ENCODE results near the gene MCUB.
"Not testable (repeated sequence)": the region's sequence is repeated elsewhere in the genome, so short reads cannot be mapped to it uniquely, and the experiment has no call there.

Gene MCUB

GRCh38 chr4:109629775-109630174 is 69.7 kb downstream of the MCUB start:
- no peak for DNase-seq (ENCODE audit: low read depth)

GRCh38 chr4:109631532-109632108 is 71.6 kb downstream of the MCUB start:
- no peak for DNase-seq (ENCODE audit: low read depth)

- DNase-seq (ENCODE audit: low read depth) = no peak
Observed at GRCh38 chr4:109640644-109641043, 80.6 kb downstream of the MCUB start.

GRCh38 chr4:109645874-109646710 is 86.0 kb downstream of the MCUB start:
- no peak for DNase-seq (ENCODE audit: low read depth)

- no peak for DNase-seq (ENCODE audit: low read depth)
Observed at GRCh38 chr4:109648266-109648996, 88.4 kb downstream of the MCUB start.

GRCh38 chr4:109648997-109649575 is 89.0 kb downstream of the MCUB start:
- DNase-seq (ENCODE audit: low read depth) = no peak

- DNase-seq (ENCODE audit: low read depth) = no peak
Observed at GRCh38 chr4:109649872-109650271, 89.8 kb downstream of the MCUB start.

- no peak for DNase-seq (ENCODE audit: low read depth)
Observed at GRCh38 chr4:109655396-109655795, 95.3 kb downstream of the MCUB start.

- DNase-seq (ENCODE audit: low read depth) = no peak
Observed at GRCh38 chr4:109657854-109658418, 97.9 kb downstream of the MCUB start.

GRCh38 chr4:109658871-109659410 is 98.9 kb downstream of the MCUB start:
- DNase-seq (ENCODE audit: low read depth) = no peak

GRCh38 chr4:109662116-109662515 is 102.1 kb downstream of the MCUB start:
- DNase-seq (ENCODE audit: low read depth) = no peak

- no peak for DNase-seq (ENCODE audit: low read depth)
Observed at GRCh38 chr4:109662771-109663170, 102.7 kb downstream of the MCUB start.

- no peak for DNase-seq (ENCODE audit: low read depth)
Observed at GRCh38 chr4:109665783-109666485, 105.9 kb downstream of the MCUB start.

- no peak for DNase-seq (ENCODE audit: low read depth)
Observed at GRCh38 chr4:109671350-109671749, 111.3 kb downstream of the MCUB start.

- DNase-seq (ENCODE audit: low read depth) = no peak
Observed at GRCh38 chr4:109672169-109672930, 112.3 kb downstream of the MCUB start.

GRCh38 chr4:109673303-109673702 is 113.3 kb downstream of the MCUB start:
- no peak for DNase-seq (ENCODE audit: low read depth)

- DNase-seq (ENCODE audit: low read depth) = no peak
Observed at GRCh38 chr4:109675181-109675580, 115.1 kb downstream of the MCUB start.

GRCh38 chr4:109675843-109676242 is 115.8 kb downstream of the MCUB start:
- no peak for DNase-seq (ENCODE audit: low read depth)

GRCh38 chr4:109676886-109677285 is 116.8 kb downstream of the MCUB start:
- DNase-seq (ENCODE audit: low read depth) = no peak

- not testable (repeated sequence) for DNase-seq (ENCODE audit: low read depth)
Observed at GRCh38 chr4:109678472-109678871, 118.4 kb downstream of the MCUB start.

- not testable (repeated sequence) for DNase-seq (ENCODE audit: low read depth)
Observed at GRCh38 chr4:109678925-109679324, 118.9 kb downstream of the MCUB start.
